Lower leg skin (tissue), 4 donors: ENCODE measurements around the gene ABCD1. TPM values are rescaled to one million over a fixed set of nuclear protein-coding genes. Genes with fewer than 3 reads are reported as not detected.

ENCODE experiments used
- DNase-seq, 2 donors: peaks; one replicate each; pipeline ENCODE4 v3.0.0-alpha.2; 2019; ENCODE audit warnings: low spot score in 2 of 2
- H3K4me3 ChIP-seq: fragments of 200-600 bp; sonication (generic); 2 replicates; pipeline ENCODE4 v1.5.1; 2017; ENCODE audit warnings: mild to moderate bottlenecking, low read depth; ENCODE audit not compliant: poor library complexity, severe bottlenecking
- CTCF ChIP-seq, 3 donors: fragments of 450-650 bp; IDR thresholded peaks; one replicate each; pipeline ENCODE4 v1.5.1; 2016; ENCODE audit warnings: antibody characterized with exemption in 3 of 3, mild to moderate bottlenecking in 3 of 3, moderate library complexity in 2 of 3
- POLR2A ChIP-seq, 2 donors: fragments of 450-650 bp; IDR thresholded peaks; one replicate each; pipeline ENCODE4 v1.6.1; 2016 to 2017; ENCODE audit warnings: antibody characterized with exemption in 2 of 2, mild to moderate bottlenecking in 1 of 2, moderate library complexity in 1 of 2
- WGBS, 2 donors: methylation state at CpG; one replicate each; pipeline ENCODE4 v1.1.5; 2018; 5-methylcytosine and 5-hydroxymethylcytosine counted together
- intact Hi-C: fragments of 100-400 bp; cut with DNase I; formaldehyde crosslinking; loops from one replicate; pipeline ENCODE4 v1.15.0; 2023; ENCODE audit warnings: low total_unique reads
- total RNA-seq, 4 donors: library from RNA; depleted of rRNA; stranded (reverse); fragments of >200 nt; gene quantifications; one replicate each; pipeline ENCODE4 v1.1.0, GENCODE V29; 2016

Gene ABCD1
- total RNA-seq, 4 donors from 2014 or later = 5.0 to 9.3 (median 7.4) TPM

GRCh38 chrX:153781428-153782047, 56.9 kb downstream of the ABCD1 start:
- no peak for DNase-seq
- TF ChIP-seq CTCF (IDR thresholded peaks at IDR 0.05) (no peak), POLR2A (IDR thresholded peaks at IDR 0.05) (no peak)
- intact Hi-C loops = no loop called here
- WGBS, 2 donors = 37 to 67% methylated on average over 2 to 24 of the region's 24 CpGs
- no peak overlapping the region for H3K4me3 ChIP-seq

DNA sequence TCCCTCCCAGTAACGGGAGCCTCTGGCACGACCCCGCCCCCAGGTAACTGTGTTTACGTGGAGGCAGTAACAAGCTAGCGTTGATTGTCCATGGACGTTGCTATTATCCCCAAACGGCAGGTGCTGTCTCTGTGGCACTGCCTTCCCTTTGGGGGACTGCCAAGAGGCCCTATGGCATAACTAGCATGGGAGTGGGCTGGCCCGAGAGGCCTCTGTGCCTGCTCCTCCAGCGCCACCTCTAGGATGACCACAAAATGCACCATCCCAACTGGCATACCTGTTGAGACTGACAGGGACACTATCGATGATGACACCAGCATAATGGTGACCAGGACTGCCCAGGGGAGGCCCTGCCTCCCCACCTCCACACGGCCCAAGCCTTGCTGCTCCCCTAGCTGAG, 57.7 kb downstream of the ABCD1 start:
- WGBS, 2 donors = 20 to 65% methylated on average over 3 to 10 of the region's 11 CpGs
- TF ChIP-seq CTCF (IDR thresholded peaks at IDR 0.05) = no peak
- no peak for TF ChIP-seq POLR2A (IDR thresholded peaks at IDR 0.05)
- intact Hi-C loops = no loop called here
- no peak overlapping the region for H3K4me3 ChIP-seq
- no peak for DNase-seq

DNA sequence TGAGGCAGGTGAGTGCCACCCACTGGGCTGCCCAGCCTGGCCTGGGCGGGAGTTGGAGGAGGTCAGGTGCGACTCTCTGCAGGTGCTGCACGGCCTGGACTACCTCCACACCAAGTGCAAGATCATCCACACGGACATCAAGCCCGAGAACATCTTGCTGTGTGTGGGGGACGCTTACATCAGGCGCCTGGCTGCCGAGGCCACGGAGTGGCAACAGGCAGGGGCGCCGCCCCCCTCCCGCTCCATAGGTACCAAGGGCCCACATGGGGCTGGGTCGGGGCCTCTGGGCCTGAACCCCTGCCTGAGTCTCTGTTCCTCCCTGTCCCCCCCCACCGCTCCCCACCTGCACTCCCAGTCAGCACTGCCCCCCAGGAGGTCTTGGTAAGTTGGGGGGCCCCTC, 58.2 kb downstream of the ABCD1 start:
- no peak for DNase-seq
- TF ChIP-seq POLR2A (IDR thresholded peaks at IDR 0.05) = no peak
- TF ChIP-seq CTCF (IDR thresholded peaks at IDR 0.05) = no peak
- 96% methylated on average over 14 of the region's 14 CpGs; no CpG with 5 or more reads in 1 of the 2 donors for WGBS, 2 donors
- intact Hi-C loops = no loop called here
- no peak overlapping the region for H3K4me3 ChIP-seq

DNA sequence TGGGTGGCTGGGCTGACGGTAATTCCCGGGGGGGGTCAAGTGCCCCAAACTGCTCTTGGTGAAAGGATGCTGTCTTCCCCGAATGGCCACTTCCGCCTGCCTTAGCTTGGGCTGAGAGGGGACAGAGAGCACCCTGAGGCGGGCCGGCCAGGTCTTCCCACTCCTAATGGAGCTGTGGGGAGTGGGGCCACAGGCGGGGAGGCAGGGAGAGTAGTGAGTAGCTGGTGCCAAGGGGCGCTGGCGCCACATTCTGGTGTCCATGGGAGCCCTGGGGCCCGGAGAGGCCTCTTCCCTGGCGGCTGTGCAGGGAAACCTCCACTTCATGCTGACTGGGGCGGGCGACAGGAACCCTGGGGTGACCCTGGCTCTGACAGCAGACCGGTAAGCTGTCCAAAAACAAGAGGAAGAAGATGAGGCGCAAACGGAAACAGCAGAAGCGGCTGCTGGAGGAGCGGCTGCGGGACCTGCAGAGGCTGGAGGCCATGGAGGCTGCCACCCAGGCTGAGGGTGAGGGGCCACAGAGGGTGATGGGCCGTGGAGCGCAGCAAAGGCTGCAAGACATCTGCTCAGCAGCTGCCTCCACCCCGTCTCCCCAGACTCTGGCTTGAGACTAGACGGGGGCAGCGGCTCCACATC, 58.8 kb downstream of the ABCD1 start:
- H3K4me3 ChIP-seq = no peak overlapping the region
- DNase-seq = no peak
- TF ChIP-seq POLR2A (IDR thresholded peaks at IDR 0.05) (no peak), CTCF (IDR thresholded peaks at IDR 0.05) (no peak)
- 79 to 81% methylated on average over 14 to 21 of the region's 24 CpGs for WGBS, 2 donors
- intact Hi-C loops = no loop called here

DNA sequence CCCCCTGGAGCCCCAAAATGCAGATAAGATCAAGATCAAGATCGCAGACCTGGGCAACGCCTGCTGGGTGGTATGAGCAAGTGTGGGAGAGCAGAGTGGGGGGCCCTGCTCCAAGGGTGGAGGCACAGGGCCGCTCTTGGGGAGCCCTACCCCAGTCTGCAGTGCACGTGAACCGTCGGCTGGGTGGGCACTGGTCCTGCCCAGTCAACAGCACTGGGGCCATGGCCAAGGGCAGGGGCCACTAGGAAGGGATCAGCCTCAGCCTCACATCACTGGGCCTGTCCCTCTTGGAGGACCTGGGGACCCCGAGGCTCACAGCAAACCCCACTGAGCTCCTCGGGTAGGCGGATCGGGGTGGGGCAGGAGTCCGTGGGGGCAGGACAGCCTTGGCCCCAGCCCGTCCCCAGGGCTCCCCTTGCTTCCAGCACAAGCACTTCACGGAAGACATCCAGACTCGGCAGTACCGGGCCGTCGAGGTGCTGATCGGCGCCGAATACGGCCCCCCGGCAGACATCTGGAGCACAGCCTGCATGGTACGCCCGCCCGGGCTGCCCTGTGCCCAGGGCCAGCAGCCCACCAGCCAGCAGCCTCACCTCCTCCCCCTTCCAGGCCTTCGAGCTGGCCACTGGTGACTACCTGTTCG, 59.8 kb downstream of the ABCD1 start:
- intact Hi-C loops = no loop called here
- 88% methylated on average over 27 of the region's 27 CpGs; no CpG with 5 or more reads in 1 of the 2 donors for WGBS, 2 donors
- TF ChIP-seq POLR2A (IDR thresholded peaks at IDR 0.05) = no peak
- no peak for TF ChIP-seq CTCF (IDR thresholded peaks at IDR 0.05)
- H3K4me3 ChIP-seq = no peak overlapping the region
- DNase-seq = no peak
